ENCODE measurements around the gene TSC22D4.
"Not testable (repeated sequence)": the region's sequence is repeated elsewhere in the genome, so short reads cannot be mapped to it uniquely, and the experiment has no call there.

Gene TSC22D4

DNA sequence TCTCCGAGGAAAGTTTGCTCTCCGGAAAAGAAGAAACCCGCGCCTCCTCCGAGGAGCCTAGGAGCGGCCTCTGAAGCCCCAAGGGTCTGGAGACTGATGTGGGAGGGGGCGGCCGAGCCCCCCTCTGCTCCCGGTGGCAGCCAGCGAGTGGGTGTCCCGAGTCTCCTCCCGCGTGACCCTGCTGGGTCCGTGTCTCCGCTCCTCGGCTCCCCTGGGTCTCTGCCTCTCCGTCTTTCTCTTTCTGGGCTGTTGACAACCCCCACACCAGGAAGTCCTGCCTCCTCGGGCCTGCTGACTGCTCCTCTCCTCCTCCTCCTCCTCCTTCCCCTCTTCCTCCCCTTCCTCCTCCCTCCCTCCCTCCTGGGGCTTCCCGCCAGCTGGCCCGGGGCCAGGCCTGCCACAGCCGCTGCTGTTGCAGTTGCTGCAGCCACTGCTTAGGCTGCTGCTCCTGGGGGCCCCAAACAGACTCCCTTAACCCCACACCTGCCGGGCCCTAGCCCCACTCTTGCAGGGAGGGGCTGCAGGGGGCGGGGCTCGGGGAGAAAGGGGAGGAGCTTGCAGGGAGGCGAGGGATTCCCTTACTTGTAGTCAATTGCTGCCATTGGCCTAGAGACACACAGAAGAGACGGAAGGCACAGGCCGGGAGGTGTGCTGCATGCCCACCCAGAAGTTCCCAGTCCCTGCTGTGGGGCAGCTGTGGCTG, at the start of gene TSC22D4:
Gene TSC22D4, minus strand, starts transcription at position 257 of the 703 bp plus-strand sequence. CDS start 1,176 bp downstream, outside the sequence.
- DNase-seq: peak; percentile 83

DNA sequence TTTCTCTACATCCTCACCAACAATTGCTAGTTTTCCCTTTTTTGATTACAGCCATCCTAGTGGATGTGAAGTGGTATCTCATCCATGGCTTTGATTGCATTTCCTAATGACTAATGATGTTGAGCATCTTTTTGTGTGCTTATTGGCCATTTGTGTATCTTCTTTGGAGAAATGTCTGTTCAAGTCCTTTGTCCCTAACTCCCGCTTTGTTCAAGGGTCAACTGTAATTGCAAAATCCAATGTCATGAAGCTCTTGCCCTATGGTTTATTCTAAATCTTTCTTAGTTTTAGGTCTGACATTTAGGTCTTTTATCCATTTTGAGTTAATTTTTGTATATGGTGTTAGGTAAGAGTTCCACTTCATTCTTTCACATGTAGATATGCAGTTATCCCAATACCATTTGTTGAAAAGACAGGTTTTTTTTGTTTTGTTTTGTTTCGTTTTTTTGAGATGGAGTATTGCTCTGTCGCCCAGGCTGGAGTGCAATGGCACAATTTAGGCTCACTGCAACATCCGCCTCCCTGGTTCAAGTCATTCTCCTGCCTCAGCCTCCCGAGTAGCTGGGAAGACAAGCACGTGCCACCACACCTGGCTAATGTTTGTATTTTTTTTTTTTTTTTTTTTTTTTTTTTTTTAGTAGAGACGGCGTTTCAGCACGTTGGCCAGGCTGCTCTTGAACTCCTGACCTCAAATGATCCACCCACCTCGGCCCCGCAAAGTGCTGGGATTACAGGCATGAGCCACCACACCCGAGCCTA, 49.3 kb upstream of the TSC22D4 start:
- not testable (repeated sequence) for DNase-seq

DNA sequence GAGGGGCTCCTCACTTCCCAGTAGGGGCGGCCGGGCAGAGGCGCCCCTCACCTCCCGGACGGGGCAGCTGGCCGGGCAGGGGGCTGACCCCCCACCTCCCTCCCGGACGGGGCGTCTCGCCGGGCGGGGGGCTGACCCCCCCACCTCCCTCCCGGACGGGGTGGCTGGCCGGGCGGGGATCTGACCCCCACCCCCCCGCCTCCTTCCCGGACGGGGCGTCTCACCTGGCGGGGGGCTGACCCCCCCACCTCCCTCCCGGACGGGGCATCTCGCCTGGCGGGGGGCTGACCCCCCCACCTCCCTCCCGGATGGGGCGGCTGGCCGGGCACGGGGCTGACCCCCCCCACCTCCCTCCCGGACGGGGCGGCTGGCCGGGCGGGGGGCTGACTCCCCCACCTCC, 44.2 kb upstream of the TSC22D4 start:
- DNase-seq: not testable (repeated sequence)

DNA sequence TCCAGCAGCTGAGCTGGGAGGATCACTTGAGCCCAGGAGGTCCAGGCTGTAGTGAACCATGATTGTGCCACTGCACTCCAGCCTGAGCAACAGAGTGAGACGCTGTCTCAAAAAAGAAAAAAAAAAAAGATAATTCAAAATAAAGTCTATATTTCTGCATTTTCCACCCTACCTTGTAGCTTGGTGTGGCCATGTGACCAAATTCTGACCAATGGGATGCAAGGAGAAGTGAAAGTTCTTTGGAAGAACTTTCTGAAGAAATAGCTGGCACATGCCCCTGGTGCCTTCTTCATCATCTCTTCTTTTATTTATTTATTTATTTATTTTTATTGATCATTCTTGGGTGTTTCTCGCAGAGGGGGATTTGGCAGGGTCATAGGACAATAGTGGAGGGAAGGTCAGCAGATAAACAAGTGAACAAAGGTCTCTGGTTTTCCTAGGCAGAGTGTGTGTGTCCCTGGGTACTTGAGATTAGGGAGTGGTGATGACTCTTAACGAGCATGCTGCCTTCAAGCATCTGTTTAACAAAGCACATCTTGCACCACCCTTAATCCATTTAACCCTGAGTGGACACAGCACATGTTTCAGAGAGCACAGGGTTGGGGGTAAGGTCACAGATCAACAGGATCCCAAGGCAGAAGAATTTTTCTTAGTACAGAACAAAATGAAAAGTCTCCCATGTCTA, 43.0 kb upstream of the TSC22D4 start:
- DNase-seq: not testable (repeated sequence)

DNA sequence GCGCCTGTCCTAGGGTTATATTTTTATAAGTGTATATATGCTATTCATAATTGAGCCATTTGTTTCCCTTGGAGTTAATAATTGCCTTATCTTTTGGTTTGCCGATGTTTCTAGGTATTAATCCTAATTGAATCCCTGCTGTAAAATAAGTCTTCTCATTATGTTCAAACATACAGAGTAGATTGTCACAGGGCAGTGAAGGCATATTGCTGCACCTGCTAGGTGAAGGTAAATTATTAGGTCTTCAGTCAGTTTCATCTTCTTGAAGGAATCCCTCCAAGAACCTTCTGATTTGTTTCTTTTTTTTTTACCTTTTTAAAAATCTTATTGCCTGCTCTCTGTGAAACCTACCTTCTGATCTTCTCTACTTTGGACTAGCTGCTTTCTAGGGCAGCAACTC, 42.1 kb upstream of the TSC22D4 start:
- no peak for DNase-seq

DNA sequence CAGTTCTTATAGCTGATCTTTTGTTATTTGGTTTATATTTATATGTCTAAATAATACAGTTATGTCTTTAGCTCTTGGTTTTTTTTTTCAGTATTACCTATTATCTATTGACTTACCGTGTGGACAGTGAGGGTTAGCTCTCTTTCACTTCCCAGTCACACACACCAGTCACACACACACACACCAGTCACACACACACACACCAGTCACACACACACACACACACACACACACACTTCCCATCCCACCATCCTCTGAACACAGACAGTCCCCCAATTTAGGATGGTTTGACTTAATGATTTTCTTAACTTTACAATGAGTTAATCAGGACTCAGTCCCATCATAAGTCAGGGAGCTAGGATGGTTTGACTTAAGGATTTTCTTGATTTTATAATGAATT, 41.1 kb upstream of the TSC22D4 start:
- no peak for DNase-seq

DNA sequence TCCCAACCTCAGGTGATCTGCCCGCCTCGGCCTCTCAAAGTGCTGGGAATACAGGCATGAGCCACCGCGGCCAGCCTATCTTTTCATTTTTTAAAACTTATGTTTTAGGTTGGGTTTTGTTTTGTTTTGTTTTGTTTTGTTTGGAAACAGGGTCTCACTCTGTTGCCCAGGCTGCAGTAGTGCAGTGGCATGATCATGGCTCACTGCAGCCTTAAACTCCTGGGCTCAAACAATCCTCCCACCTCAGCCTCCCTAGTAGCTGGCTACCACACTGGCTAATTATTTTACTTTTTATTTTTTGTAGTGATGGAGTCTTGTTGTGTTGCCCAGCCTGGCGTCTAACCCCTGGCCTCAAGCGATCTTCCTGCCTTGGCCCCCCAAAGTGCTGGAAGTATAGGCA, 40.6 kb upstream of the TSC22D4 start:
- no peak for DNase-seq

DNA sequence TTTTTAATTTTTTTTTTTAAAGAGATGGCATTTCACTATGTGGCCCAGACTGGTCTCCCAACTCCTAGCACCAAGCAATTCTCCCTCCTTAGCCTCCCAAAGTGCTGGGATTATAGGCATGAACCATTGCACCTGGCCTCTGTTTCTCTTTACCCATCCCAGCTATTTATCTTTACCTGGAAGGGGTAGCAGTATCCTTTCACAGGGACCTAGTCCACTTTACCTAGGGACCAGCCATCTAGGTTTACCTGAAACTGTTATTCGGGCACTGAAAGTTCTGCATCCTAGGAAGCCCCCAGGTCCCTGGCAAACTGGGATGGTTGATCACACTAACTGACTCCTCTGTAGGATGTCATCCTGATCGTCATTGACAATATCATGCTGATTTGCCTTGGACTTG, 38.3 kb upstream of the TSC22D4 start:
- no peak for DNase-seq

DNA sequence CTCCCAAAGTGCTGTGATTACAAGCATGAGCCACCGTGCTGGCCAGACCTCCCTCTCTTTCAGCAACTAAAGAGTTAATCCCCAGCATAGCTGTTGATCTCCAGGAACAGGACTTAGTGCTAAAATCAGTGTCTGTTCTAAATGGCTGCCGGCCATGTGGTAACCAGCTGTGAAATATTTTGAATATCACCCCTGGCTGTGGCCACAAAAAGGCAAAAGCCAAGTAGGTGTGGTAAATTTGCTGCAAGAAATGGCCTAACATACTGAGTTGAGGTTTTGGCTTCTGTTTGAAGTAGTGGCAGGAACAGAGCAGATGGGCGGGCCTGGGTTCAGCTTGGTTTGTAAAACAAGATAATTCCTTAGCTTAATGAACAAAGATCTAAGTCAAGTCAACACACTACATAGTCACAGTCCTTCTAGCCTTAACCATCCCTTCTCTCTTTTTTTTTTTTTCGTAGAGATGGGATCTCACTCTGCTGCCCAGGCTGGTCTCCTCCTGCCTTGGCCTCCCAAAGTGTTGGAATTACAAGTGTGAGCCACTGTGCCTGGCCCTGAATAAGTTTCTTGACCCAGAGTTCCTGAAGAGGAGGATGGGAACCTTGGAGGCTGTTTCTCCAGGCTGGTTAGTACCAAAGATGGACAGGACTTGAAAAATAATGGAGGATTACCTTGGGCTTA, 37.3 kb upstream of the TSC22D4 start:
- DNase-seq: no peak

DNA sequence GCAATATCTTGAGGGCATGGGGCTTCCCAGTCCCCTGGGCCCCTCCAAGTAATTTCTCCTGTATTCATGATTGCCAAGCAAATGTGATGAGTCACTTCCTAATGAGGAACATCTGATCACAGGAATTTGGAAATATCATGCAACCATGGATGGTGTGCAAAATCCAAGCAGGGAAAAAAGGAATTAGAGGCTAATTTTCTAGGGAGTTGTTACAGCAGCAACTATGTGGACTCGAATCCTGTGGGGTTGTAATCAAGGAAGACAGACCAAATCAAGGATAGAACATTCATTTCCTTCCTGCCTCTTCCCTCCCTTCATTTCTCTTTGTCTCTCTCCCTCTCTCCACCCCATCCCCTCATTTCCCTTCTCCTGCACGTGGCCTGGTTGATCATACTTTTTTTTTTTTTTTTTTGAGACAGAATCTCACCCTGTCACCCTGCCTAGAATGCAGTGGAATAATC, 36.1 kb upstream of the TSC22D4 start:
- DNase-seq: no peak

DNA sequence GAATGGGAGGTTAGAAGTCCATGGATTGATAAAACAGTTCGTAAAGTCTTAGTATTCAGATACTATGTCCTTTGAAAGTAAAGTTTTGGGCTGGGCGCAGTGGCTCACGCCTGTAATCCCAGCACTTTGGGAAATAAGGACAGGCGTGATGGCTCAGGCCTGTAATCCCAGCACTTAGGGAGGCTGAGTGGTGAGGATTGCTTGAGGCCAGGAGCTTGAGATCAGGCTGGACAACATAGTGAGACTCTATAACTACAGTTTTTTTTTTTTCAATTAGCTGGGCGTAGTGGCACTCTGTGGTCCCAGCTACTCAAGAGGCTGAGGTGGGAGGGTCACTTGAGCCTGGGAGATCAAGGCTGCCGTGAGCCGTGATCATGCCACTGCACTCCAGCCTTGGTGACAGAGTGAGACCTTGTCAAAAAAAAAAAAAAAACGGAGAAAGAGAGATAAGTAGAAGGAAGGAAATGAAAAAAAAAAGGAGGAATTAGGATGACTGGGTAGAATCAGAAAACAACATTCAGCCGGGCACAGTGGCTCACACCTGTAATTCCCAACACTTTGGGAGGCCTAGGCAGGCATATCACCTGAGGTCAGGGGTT, 34.3 kb upstream of the TSC22D4 start:
- no peak for DNase-seq

DNA sequence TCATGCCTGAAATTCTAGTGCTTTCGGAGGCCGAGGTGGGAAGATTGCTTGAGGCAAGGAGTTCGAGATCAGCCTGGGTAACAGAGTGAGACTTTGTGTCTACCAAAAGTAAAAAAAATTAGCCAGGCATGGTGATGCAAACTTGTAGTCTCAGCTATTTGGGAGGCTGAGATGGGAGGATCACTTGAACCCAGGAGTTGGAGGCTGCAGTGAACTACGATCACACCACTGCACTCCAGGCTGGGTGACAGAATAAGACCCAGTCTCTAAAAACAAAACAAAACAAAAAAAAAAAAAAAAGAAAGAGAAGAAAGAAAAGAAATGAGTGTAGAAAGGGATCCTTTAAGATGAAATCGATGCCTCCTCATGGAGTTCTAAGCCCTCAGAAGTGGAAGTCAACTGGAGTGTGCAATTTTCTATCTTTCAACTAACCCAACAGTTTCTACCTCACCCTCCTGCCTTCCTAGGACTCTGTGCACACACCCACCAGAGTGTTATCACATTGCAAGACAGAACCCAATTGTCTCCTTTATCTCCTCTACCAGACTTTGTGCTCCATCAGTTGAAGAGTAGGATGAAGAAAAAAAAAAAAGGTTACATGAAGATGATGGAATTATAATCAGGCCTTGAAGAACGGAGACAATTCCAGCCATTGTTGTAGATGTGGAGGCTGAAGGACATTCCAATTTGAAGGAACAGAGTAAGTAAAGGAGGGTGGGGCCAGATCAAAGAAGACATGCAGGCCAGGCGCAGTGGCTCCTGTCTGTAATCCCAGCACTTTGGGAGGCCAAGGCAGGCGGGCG, 31.6 kb upstream of the TSC22D4 start:
- DNase-seq: no peak

DNA sequence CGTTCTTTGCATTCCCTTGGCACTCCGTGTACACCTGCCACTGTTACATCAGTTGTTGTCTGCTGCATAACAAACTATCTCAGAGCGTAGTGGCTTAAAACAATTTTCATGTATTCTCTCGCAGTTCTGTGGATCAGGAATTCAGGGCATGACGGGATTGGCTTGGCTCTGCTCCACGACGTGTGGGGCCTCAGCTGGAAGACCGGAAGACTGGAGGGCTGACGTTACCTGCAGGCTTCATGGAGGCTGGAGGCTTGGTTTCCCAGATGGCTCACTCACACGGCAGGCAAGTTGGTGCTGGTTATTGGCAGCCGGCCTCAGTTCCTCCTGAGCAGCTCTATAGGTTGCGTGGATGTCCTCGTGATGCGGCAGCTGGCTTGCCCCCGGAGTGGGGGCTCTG, 30.2 kb upstream of the TSC22D4 start:
- DNase-seq: no peak

DNA sequence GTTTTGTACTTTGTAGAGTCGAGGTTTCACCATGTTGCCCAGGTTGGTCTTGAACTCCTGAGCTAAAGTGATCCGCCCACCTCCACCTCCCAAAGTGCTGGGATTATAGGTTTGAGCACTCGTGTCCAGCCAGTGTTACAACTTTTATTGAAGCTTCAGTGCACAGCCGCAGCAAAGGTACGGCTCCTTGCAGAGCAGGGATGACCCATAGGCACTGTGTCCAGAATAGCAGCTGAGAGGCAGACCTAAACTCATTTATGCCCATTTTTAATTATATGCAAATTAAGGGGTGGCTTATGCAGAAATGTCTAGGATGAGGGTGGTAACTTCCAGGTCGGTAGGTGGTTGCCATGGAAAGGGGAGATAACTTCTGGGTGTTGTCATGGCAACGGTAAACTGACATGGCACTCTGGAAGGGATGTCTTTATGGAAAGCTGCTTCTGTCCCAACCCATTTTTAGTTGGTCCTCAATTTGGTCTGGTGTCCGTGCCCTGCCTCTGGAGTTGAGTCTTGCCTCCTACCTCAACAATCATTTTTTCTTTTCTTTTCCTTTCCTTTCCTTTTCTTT, 27.4 kb upstream of the TSC22D4 start:
- no peak for DNase-seq

DNA sequence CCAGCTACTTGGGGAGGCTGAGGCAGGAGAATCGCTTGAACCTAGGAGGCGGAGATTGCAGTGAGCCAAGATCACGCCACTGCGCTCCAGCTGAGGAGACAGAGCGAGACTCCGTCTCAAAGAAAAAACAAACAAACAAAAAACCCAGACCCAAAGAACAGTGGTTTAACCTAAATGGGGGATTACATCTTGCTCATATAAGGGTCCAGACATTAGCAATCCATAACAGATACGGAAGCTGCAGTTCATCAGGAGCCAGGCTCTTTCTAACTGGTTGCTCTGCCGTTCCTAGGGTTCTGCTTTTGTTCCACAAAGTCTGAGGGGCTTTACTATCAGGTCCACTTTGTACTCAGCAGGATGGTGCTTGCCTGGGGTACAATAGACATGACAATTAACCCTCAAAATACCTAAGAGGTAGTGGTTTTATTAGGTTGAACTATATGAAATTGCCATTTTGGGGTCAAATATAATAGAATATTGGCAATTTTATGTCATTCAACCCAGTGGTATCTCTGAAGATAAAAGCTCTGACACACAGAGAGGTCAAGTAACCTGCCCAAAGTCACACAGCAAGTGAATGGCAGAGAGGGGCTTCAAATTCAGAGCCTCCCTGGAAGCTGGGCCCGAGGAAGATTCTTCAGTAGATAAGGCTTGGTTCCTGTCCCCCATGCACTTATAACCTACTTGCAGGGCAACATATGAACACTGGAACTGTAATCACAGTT, 26.0 kb upstream of the TSC22D4 start:
- no peak for DNase-seq

DNA sequence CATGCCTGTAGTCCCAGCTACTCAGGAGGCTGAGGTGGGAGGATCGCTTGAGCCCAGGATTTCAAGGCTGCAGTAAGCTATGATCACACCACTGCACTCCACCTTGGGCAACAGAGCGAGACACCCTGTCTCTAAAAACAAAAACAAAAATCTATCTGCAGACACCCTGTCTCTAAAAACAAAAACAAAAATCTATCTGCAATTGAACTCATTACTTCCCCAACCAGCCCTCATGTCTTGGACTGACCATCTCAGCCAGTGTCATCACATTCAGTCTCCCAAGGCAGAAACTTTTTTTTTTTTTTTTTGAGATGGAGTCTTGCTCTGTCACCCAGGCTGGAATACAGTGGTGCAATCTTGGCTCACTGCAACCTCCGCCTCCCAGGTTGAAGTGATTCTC, 25.0 kb upstream of the TSC22D4 start:
- DNase-seq: not testable (repeated sequence)

DNA sequence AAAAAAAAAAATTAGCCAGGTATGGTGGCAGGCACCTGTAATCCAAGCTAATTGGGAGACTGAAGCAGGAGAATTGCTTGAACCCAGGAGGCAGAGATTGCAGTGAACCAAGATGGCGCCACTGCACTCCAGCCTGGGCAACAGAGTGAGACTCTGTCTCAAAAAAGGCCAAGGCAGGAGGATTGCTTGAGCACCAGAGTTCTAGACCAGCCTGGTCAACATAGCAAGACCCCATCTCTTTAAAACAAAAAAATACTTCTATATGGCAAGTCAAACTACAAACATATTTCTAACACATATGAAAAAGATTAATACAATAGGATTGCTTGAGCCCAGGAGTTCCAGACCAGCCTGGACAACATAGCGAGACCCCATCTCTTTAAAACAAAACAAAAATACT, 21.7 kb upstream of the TSC22D4 start:
- DNase-seq: not testable (repeated sequence)

DNA sequence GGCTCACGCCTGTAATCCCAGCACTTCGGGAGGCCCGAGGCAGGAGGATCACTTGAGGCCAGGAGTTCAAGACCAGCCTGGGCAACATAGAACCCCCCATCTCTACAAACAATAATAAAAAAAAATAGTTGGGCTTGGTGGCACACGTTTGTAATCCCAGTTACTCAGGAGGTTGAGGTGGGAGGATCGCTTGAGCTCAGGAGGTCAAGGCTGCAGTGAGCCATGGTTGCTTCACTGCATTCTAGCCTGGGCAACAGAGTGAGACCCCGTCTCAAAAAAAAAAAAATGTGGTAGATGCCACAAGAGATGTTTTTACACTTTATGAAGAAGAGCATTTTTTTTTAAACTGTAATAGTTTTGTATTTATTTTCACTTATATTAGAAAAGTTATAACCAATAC, 17.5 kb upstream of the TSC22D4 start:
- no peak for DNase-seq

DNA sequence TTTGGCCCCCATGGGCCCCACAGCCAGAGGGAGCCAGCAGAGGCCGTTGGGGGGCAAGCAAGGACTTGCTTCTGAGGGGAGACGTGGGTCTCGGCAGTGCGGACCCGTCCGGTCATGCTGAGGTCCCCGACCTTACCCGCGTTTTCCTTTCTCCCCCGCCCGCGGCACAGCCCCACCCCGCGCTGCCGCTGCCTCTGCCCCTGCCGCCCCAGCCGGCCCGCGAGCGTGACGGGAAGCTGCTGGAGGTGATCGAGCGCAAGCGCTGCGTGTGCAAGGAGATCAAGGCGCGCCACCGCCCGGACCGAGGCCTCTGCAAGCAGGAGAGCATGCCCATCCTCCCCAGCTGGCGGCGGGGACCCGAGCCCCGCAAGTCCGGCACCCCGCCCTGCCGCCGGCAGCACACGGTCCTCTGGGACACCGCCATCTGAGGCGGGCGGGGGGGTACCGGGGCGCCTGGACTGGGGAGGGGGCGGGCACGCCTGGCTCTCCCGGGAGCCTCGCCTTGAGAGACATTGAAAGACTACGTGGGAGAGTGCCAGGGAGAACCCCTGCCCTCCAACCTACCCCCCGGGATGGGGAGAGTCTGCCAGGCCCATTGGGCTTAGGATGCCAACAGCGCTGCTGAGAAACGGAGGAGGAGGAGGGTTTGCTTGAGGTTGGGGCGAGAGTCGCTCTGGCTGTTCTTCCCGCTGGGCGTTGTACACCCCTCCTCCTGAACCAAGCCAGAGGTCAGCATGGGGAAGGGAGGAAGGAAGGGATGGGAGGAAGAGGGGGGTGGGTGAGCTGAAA, 14.7 kb upstream of the TSC22D4 start:
- peak; percentile 58 for DNase-seq

Measured in stimulated activated CD4-positive, alpha-beta T cell treated with anti-CD3 and anti-CD28 coated beads, Interleukin-12 subunit alpha, Interleukin-12 subunit beta, amount 100 ng/mL, for 4 hours (primary cell).